Stimulated activated CD4-positive, alpha-beta T cell treated with anti-CD3 and anti-CD28 coated beads, TNF-alpha, amount 100 ng/mL, for 1 hour (primary cell): ENCODE results near the gene CDK13.
"Not testable (repeated sequence)": the region's sequence is repeated elsewhere in the genome, so short reads cannot be mapped to it uniquely, and the experiment has no call there.

Source experiments
- DNase-seq, 3 donors: peaks; one replicate each; pipeline ENCODE4 v3.0.0-alpha.2; 2020; ENCODE audit warnings: low read depth in 3 of 3, low spot score in 1 of 3

Gene CDK13

DNA sequence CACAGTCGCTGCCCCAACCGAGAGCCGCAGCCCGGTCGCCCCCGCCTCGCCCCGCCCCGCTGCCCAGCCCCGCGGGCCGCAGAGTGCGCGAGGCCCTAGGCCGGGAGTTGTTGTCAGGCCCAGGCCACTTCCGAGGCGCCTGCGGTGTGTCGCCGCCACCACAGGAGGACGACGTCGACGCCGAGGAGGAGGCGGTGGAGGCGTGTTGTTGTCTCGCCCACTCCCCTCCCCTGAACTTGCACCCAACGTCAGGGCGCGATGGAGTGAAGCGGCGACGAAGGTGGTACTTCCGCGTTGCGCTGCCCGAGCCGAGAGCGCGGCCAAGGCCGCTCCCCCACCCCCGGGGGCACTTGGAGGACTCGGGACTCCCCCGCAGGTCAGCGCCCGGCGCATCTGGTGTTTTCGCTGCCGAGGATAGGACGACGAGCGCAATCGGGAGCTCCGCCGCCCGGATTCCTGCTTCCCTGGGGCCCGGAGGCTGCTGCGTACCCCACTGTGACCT lies at the start of gene CDK13:
Gene CDK13 (plus strand): TSS at position 286 of the 502 bp plus-strand sequence. CDS start 386 bp downstream, outside the sequence.
- peak; percentile 59 to 78 (median 75) for DNase-seq

- no peak for DNase-seq
Measured at GRCh38 chr7:39904077-39904486, 46.0 kb upstream of the CDK13 start.

- DNase-seq, result no peak
Measured at GRCh38 chr7:39908141-39908540, 41.9 kb upstream of the CDK13 start.

GRCh38 chr7:39908973-39909372 lies 41.1 kb upstream of the CDK13 start:
- DNase-seq, result no peak

DNA sequence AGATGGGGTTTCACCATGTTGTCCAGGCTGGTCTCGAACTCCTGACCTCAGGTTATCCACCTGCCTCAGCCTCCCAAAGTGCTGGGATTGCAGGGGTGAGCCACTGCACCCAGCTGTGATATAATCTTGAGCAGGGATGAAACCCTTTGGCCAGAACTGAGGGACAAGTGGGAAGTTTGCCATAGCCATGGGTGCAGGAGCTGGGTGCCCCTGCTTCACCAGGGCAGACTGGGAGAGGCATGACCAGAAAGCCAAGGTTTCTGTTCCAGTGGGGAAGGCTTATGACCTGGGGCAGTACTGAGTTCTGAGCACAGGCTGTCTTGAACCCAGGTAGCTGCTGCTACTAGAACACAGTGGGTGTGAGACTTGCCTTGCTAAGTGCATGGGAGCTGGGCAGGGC lies 40.5 kb upstream of the CDK13 start:
- no peak for DNase-seq

GRCh38 chr7:39910108-39910869 lies 39.8 kb upstream of the CDK13 start:
- no peak for DNase-seq

DNA sequence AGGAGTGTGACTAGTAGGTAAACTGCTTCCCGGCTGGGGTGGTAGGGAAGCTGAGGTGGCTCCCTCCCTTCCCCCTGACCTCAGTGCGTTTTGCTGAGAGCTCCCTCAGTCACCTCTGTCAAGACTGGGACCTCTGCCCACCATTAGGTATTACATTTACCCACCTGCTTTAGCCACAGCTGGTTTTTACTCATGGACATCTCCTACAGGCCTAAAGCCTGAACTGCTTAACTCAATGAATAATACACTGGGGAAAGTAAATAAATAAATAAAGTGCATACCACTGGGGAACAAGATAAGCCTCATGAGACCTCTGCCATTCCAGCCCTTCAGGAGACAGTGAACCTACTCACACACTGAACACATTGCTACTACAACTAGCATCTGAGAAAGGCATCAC lies 38.9 kb upstream of the CDK13 start:
- DNase-seq, result no peak

DNA sequence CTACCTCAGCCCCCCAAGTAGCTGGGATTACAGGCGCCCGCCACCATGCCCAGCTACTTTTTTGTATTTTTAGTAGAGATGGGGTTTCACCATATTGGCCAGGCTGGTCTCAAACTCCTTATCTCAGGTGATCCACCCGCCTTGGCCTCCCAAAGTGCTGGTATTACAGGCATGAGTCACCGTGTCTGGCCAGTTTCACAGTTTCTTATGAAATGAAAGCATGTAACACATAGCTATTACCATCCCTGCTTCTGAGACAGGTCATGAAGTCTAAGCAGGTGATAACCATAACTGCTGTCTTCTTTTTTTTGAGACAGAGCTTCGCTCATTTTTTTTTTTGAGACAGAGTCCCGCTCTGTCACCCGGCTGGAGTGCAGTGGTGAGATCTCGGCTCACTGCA lies 34.2 kb upstream of the CDK13 start:
- DNase-seq, result not testable (repeated sequence)

- DNase-seq, result no peak
Measured at GRCh38 chr7:39919646-39920045, 30.4 kb upstream of the CDK13 start.

- DNase-seq, result no peak
Measured at GRCh38 chr7:39921506-39922175, 28.4 kb upstream of the CDK13 start.

GRCh38 chr7:39922580-39922979 lies 27.5 kb upstream of the CDK13 start:
- DNase-seq, result no peak

DNA sequence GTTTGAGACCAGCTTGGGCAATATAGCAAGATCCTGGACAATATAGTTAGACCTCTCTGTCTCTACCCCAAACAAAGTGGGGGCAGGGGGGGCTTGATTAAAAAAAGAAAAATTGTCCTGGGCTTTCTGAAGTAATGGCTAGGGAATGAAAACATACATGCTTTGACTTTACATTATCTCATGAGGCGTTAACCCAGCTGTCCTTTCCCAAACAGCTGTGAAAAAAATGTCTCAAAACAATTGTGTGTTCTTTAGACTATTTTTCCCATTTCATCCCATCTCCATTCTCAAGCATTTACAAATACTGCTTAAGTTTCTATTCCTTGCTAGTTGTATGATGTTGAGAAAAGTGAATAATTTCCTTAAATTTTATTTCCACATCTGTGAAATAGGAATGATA lies 27.0 kb upstream of the CDK13 start:
- no peak for DNase-seq

DNA sequence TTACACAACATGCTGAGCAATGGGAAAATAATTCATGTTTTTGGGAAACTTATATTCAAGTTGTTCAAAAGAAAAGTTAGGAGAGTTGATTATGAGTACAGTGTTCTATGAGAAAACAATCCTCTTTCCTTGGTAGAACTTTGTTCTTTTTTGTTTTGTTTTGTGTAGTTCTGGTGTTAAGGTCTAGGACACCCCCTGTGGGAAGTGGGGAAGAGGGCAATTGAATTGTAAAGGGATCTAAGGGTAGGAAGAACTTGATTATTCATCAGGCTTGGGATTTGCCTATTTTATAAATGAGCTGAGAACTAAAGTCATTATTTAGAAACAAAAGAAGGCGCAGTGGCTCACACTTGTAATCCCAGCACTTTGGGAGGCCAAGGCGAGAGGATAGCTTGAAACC lies 25.9 kb upstream of the CDK13 start:
- DNase-seq, result no peak

- no peak for DNase-seq
Measured at GRCh38 chr7:39926111-39926510, 23.9 kb upstream of the CDK13 start.

DNA sequence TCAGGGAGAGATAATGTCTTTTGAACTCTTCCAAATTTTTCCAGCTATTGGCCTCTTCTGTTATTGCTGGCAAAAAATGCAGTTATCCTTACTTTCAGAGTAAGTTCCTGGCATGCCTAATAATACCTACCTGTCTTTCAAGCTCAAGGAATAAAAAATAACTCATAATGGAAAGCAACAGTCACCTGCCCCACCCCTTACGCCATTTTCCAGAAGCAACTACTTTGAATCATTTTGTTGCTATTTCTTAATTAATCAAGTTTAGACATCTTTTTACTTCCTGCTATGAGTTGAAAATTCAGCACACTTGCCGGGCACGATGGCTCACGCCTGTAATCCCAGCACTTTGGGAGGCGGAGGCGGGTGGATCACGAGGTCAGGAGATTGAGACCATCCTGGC lies 23.0 kb upstream of the CDK13 start:
- no peak for DNase-seq

- DNase-seq, result no peak
Measured at GRCh38 chr7:39934132-39934531, 15.9 kb upstream of the CDK13 start.

DNA sequence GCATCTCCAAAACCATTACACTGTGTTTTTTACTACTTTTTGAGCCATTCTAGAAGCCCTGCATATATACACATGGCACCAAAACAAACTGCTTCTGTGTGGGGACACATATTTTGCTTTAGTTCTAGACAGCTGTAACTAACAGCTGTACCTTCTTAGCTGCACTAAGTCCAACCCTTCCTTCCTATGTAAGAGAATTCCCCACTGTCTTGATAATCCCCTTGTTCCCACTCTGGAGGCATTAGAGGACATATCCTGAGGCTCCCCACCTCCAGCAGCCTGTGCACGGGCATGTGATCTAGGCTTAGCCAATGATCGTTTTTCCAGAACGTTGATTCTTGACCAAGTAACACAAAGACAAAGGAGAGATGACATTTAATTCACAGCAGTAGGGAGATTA lies 13.3 kb upstream of the CDK13 start:
- DNase-seq, result no peak

DNA sequence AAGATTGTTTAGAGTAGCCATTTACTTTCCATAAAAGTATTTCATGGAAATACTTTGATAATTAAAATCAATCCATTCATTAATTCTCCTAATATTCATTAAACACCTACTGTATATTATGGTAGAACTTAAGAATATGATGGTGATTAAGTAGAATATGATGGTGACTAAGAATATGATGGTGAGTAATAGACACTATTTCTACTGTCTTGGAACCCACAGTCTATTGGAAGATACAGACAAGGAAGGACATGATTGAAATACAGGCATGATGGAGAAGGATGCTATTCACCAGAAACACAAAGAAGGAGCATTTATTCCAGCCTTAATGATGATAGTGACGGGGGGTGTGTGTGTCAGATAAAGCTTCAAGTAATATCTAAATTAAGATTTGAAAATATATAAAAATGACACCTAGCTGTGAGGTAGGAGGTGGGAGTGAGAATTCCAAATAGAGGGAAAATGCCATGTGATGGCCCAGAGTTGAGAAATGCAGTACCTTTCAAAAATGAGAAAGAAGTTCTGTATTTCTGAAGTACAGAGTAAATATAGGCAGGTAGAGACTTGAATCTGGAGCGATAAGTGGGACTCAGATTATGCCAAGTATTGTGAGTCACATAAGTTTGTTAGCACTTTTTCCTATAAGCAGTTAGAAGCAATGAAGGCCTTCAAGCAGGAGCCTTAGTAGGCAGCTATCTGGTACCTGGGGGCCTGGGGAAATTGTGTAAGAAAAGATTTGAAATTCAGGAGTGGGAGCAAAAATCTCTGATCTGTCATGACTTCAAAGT lies 12.5 kb upstream of the CDK13 start:
- no peak for DNase-seq

- no peak for DNase-seq
Measured at GRCh38 chr7:39942883-39943282, 7.2 kb upstream of the CDK13 start.

DNA sequence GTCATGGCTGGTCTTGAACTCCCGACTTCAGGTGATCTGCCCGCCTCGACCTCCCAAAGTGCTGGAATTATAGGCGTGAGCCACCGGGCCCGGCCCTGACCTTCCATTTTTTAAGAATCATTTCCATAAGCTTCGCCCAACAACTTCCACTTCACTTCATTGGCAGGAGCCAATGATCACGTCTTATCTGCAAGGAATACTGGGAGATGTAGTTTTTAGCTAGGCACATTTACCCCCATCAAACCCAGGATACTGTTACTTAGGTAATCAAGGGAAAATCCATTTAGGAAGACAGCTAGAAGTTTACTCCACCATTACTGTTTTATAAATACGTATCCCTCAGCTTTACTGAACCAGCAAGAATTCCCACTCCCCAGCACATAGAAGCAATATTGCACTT lies 3.4 kb upstream of the CDK13 start:
- DNase-seq, result no peak

- DNase-seq, result no peak
Measured at GRCh38 chr7:39948375-39948955, 1.6 kb upstream of the CDK13 start.
